ENCODE measurements around the gene CLDN14.

CLDN14 gene, protein sequence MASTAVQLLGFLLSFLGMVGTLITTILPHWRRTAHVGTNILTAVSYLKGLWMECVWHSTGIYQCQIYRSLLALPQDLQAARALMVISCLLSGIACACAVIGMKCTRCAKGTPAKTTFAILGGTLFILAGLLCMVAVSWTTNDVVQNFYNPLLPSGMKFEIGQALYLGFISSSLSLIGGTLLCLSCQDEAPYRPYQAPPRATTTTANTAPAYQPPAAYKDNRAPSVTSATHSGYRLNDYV

DNA sequence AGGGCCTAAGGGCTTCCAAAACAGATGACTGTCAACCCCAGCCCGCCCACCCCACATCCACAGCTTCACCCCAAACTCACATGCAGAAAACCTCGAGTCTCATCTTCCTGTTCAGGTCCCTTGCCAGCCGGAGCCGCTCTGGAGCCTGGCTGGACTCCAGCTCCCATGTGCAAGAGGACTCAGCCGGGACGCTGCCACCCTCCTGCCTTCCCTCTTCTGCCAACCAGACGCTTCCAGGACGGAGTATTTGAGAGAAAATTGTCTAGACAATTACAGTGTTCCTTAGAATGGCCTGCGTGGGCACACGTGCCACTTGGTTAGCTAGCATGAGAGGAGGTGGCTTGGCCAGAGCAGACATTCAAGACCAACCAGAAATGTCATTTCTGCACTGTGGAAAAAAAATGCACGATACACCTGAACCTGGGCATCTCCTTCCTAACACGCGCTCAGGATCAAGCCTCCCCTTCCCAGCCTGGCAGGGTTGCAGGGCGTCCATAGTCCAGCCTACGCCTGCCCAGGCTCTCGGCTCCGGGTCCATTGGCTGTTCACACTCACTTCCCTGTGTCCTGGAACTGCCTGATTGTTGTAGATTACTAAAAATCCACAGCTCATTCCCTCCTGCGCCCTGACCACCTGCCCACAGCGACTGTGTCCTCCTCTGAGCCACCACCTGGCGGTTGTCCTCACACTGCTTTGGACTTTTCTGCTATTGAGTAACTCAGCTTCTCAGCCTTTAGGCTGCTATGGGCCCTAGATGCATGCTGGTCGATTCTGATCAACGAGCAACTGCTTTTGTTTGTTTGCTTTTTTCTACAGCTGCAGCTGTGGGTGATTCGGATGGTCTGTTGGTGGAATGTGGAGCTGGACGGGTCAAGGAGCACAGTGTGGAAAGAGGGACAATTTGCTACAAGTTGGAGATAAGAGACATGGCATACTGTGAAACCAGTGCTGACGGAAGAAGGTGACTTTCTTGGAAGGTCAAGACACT, at the start of gene CLDN14:
Gene CLDN14 (minus strand): TSS at position 708 of the 988 bp plus-strand sequence. CDS start 18,427 bp downstream, outside the sequence.
- no peak for DNase-seq

DNA sequence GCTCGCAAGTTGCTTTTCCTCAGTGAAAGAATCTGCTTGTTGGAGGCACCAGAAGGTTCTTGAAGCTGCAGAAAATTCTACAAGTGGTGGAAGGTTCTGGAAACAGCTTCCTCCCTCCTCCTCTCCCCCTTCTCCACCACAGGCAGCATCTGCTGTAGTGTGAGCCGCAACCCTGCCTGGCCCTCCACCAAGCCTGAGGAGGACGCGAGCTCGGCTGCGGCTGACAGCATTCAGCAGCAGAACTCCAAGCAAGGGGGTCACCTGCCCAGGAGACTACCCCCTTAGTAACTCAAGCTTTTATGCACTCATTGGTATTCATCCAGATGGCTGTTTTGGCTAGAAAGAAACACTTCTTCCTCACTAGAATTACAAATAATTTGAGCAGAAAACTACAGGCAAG, 48.8 kb upstream of the CLDN14 start:
- DNase-seq: no peak

DNA sequence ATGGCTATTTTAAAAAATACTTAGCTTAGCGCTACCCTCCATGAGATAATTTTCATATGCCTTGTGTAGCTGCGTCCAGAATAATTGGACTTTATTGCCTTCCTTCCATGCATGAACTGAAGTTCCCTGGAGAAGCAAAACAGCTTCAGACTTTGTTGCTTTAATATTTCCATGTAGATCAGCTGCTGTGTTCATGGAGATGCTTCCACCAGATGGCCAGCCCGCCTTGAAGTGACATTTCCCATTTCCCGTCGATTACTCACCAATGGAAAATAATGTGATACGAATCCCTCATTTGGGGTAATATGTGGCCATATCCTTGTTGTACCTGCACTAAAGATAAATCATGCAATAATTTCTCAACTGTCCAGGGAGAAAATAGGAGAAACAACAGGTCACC, 47.4 kb upstream of the CLDN14 start:
- DNase-seq: no peak

DNA sequence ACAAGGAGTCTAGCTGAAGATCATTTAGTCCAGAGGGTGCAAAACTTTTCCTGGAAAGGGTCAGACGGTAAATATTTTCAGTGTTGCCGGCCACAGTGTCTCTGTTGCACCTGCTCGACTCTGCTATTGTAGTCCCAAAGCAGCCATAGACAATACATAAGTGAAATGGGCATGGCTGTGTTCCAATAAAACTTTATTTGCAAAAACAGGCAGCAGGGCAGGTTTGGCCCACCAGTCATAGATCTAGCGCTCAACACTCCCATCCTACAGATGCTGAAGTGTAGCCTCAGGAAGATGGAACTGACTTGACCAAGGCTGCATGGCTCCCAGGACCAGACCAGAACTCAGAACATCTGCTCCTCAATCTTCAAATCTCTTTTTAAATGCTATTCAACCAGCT, 46.2 kb upstream of the CLDN14 start:
- DNase-seq: no peak

DNA sequence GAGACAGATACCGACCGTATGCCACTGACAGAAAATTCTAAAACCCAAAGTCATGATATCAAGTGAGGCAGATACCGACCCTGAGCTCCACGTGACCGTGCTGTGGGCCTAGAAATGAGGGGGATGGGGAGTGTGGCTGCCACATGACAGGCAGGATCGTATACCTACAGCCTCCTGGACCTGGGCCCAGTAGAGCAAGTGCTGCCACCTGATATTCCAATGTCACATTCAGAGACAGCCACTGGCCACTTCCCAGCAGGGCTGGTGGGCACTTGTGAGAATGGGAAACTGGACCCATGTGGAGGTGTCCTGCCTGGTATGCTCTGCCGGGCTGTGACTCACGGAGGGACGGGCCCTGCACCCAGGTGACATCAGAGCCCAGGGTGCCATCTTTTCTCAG, 44.6 kb upstream of the CLDN14 start:
- no peak for DNase-seq

DNA sequence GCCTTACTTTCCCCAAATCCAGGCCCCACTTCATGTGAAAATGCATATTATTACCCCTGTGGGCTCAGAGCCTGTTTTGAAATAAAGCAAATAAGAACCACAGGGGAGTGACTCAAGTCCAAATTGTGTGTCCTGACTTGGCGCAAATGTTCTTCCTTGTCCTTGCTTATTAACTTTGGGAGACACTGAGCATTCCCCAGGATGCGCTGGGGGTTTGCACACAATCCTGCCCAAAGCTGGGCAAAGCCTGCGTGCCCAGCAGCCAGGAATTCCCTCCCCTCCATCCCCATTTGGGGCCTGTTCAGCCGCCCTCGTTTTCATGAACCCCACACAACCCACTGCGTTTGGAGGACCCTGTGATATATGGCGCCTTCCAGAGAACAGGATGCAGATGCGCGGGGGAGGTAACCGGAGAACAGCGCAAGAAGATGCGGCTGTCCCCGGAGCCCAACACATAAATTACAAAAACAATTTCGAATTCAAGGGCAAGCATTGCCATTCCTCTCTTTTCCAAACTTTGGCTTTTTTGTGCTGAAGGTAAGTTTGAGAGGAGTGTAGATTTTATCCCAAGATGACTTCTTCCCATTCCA, 42.4 kb upstream of the CLDN14 start:
- no peak for DNase-seq

DNA sequence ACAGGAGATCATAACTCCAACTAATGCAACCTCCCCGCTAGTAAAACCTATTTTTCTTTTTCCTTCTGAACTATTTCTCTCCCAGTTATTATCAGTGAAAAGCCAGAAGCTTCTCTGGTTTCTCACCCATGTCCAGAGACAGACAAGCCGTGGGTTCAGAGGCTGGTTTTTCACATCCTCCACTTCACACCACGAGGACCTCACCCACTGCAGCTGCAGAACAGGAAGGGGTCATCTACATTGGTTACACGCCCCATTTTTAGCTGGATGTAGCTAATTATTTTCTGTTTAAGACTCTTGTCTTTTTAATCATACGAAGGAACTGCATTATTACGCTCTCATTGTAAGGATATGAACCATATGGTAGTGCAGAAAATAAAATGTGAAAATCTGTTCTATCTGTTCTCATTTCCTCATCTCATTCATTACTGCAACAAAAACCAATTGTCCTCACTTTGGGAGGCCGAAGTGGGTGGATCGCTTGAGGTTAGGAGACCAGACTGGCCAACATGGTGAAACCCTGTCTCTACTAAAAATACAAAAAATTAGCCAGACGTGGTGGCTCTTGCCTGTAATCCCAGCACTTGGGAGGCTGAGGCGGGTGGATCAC, 39.1 kb upstream of the CLDN14 start:
- DNase-seq: no peak

DNA sequence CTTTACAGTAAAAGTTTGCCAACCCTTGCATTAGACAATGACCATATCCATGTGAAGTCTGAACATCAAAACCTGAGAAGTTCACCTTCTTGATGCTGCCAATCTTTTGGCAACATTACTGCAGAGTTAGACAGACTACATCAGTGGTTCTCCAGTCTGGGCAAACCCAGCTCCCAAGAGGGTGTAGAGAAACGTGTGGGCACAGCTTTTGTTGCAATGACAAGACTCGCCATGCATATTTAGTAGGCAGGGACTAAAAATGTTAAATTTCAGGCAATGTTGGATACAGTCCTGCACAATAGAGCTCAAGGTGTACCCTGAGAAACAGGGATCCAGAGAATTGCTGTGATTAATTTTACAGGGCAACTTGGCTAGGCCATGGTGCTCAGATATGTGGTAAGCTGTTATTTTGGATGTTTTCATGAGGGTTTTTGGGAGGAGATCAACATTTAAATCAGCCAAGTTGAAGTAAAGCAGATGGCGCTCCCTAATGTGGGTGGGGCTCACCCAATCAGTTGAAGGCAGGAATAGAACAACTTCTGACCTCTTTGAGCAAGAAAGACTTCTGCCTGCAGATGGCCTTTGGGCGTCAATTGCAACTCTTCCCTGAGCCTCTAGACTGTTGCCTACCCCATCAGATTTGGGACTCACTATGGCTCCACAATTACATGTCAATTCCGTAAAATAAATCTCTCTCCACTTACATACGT, 37.6 kb upstream of the CLDN14 start:
- DNase-seq: no peak

DNA sequence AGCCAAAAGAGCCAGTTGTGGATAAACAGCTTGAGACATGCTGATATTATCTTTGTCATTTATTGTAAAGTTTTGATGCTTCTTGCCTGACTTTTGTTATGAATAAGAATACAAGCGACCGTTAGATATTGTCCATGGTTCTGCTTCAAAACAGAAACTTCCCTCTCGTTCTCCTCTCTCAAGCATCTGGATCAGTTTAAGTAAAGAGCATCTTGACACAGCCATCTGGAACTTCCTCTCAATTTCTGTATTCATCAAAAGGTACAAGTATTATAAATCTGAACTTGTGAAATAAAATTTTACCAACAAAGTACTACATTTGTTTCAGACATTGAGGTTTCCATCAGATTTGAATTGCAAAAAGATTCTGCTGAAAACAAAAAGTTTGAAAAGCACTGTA, 36.4 kb upstream of the CLDN14 start:
- no peak for DNase-seq

DNA sequence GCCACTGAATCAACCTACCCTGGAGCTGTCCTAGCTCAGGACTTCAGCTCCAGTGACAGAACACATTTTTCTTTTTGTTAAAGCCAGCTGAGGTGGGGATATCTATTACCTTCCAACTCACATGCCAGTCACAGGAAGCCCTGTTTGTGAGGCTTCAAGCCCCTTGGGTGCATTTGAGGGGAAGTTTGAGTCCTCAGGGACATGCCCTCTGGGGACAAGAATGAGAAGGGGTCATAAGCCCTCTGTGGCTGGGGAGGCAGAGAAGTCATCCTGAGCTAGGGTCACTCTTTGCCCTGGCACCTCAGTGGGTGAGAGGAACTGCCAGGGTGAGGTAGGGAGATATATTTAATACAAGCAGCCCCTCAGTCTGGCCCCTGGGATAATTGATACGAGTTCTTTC, 33.5 kb upstream of the CLDN14 start:
- DNase-seq: no peak

DNA sequence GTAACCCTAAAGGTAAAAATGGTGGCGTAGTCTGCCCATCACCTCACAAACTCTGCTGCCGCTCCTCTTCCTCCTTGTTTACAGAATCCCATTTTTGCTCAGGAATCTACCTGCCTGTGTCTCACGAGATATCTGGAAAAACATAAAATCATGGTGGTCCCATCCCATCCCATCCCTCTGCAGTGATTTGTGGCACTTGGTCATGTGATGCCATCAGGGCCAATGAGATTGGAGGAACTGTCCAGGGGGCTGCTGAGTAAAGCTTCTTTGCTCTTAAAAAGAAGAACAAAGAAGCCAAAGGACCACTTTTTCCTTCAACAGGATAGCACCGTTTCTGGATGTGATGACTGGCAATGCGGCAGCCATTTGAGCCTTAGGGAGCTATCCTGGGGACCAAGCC, 33.0 kb upstream of the CLDN14 start:
- no peak for DNase-seq

DNA sequence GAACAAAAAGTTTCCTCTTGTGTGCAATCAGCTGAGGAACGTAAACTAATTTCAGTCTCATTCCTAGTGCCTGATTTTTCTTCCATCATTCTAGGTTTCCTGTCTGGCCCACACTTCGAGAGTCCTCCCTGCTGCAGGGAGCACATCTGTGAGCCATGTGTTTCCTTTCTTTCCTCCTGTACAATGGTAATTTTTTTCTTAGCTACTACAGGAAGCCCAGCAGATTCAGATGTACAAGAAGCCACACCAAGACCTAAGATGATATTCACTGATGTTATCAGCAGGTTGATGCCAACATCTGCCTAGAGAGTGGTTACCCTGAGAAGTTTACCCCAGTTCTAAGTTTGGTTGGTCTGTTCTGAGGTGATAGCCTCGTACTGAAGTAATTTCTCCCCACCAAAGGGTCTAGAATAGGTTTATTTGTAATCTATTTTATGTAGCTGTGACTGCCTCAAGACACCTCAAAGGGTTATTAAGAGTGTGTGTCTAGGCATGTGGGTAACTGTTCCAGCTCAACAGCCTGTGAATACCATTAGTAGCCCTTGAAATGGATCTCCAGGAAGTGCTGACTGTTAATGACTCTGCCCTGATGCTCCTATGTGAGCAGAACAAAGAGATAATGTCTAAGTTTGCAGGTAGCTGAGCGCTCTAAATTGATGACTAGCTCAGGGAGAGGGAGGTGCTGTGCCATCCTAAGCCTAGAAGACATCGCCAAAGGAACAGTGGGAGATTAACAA, 31.7 kb upstream of the CLDN14 start:
- DNase-seq: no peak

DNA sequence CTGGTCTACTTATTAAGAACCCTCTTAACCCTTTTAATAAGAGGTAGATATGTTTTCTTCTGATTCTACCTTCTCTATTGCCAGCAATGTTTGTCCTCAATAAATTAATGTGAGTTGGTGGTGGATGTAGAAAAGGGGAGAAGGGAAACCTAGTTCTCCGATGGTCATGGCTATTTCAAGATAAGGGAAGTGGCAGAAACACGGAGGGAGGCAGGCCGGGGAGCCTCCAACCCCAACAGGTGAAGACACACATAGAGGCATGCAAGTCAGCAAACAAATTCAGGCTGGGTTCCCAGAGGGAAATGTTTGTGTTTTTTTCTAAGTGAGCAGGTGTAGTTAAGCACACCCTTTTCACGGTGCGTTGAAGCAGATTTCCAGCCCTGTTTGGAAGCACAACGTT, 31.0 kb upstream of the CLDN14 start:
- DNase-seq: no peak

DNA sequence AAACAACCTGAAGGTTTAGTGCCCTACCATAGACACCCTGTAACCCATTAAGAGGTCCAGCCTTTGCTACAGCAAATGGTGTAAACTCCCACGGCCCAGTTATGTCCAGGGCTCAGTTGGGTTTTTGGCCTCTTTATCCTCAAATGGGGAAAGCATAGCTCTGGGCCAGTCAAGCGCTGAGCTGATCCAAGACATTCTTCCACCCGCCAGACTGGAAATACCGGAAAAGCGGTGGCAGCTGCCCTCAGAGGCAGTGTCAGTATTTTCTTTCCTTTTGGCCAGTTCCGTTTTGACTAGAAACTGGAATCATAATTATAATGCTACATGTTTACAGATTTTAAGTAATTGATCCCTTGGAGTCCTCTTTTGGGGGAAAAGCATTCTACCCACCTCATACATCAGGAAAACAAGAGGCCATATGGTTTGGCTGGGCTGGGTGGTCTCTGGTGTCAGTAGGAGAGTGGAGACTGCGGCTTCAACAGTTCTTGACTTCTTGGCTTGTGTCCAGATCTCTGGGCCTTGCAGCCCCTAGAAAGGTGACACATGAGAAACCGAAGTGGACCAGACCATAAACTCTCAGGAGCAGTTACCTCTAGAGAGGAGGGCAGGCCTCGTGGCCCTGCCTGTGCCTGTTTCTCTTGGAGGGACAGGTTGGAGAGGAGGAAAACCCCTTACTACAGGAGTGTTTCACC, 30.2 kb upstream of the CLDN14 start:
- DNase-seq: no peak

DNA sequence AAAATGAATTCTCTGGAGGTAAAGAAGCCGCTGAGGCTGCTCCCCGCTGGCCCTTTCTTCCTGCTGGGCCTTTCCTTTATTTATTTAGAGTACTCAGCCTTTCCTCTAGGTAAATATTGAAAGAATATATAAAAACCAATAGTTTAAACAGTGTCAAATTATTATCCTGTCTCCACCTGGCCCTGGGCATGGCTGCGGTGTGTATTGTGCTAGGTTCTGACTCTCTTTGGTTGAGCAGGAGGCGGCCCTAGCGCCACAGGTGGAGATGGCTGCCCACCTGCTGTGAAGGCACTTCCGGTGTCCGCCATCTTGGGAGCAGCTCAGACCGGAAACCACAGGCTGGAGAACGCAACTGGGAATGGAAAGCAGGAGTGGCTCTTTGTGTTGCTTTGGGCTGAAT, 29.0 kb upstream of the CLDN14 start:
- DNase-seq: no peak

DNA sequence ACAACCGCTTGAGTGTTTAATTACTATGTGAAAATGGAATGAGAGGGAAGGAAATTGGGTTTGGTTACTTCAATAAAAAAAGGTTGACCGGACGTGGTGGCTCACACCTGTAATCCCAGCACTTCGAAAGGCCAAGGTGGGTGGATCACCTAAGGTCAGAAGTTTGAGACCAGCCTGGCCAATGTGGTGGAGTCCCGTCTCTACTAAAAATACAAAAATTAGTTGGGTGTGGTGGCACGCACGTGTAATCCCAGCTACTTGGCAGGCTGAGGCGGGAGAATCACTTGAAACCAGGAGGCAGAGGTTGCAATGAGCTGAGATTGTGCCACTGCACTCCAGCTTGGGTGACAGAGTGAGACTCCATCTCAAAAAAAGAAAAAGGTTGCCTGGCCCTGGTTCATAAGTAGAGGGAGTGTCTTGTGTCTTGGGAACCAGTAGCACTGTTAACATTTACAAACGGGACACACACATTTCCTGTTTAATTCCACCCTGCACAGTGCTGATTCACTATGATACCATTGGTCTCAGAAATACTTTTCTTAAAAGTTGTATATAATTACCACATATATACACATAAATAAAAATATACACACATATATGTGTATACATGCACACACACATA, 27.6 kb upstream of the CLDN14 start:
- DNase-seq: no peak

DNA sequence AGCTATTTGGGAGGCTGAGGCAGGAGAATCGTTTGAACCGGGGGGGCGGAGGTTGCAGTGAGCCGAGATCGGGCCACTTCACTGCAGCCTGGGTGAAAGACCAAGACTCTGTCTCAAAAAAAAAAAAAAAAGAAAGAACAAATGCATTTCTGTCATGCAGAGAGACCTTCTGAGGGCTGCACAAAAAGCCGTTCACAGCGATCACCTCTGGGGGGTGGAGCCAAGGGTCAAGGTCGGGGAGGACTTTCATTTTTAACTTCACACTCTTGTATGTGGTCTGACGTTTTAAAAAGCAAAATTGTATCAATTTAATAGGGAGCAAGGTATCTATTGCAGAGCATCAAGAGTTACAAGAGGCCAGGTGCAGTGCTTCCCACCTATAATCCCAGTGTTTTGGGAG, 26.6 kb upstream of the CLDN14 start:
- no peak for DNase-seq

DNA sequence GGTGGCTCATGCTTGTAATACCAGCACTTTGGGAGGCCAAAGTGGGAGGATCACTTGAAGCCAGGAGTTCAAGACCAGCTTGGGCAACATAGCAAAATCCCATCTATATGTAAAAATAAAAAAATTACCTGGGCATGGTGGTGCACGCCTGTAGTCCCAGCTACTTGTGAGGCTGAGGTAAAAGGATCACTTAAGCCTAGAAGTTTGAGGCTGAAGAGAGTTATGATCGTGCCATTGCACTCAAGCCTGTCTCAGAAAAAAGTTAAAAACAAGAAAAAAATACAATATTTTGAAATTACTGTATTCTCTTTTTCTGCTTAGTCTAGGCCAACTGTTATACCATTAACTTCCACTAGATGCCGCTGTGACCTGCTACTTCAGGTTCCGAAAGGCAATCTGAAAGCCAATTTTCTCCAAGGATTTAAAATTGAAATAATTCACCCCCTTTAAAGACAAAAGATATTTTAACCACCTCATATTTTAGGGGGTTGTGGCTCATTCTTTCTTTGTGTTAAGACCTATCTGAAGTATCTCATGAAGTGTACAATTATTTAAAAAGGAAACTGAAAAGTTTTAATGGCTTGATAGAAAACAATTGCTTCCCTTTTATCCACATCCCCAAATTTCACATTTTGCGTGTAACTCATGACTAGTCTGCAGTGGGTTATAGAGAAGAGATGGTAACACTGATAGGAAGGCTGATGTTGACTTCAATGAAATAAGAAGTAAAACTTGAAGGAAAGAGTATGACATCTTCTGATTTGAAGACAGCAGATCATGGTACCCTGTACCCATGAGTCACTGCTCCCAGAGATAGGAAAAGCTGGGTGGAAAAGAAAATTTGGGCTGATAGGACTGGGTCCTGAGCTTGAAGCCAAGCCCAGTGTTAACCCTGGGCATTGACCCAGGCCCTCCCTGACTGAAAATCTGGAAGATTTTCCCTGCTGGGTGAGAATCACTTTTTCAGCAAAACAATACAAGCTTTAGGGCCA, 24.4 kb upstream of the CLDN14 start:
- no peak for DNase-seq

DNA sequence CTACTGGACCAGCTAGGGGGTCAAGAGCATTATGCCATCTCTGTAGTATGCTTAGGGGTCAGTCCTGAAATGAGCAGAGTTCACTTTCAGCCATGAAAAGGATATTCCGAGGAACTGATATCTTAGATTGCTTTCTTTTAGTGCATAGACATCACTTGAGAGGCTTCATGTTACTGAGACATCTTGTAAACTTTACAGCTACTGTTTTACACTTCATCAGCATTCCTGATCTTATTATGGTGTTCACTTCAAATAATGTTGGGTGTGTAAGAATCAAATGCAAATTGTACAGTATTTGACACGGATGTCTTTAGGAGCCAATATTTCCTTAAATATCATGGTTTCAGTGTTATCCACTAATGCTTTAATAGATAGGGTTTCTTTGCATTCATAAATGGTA, 22.4 kb upstream of the CLDN14 start:
- DNase-seq: no peak

DNA sequence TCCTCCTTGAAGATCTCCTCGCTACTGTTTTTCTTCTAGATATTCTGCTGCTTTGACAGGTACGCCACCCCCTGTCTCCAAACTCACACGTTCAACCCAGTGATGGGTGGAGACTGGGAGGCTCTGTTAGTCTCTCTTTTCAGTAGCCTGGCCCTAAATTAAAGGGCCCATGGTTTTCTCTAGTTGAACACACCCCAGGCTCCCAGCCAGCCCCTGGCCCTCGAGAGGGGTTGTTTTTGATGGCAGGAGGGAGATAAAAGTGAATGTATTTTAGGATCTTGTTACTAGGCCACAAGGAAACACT, 21.6 kb upstream of the CLDN14 start:
- DNase-seq: no peak
